ENCODE results near the gene TMTC2. TPM values are rescaled to one million over a fixed set of nuclear protein-coding genes. Genes with fewer than 3 reads are reported as not detected.

TMTC2 gene
- polyA plus RNA-seq, 3 donors, result 36.4 to 41.4 (median 37.4) TPM

- no peak for DNase-seq (ENCODE audit: extremely low read depth in 1 of 11, low read depth in 9 of 11, low spot score in 4 of 11)
Observed at GRCh38 chr12:83172866-83173649, 486.4 kb downstream of the TMTC2 start.

DNA sequence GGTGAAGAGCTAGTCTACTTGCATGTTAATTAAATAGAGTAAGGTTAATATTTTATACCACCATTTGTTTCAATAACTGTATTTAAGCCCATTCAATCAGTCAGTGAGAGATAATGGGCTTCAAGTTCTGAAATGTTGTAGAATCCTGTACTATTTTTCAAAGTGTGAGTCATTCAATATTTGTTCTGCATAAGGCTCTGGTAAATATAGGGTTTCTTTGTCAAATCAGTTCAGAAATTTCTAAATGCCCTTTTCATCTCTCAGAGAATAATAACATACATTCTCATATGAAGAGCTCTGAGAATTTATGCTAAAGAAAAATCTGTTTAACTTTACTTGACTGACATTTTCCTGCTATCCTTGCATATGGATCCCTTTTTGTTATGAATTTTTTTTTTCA lies 493.3 kb downstream of the TMTC2 start:
- DNase-seq (ENCODE audit: extremely low read depth in 1 of 11, low read depth in 9 of 11, low spot score in 4 of 11), result no peak

- DNase-seq (ENCODE audit: extremely low read depth in 1 of 11, low read depth in 9 of 11, low spot score in 4 of 11), result no peak
Observed at GRCh38 chr12:83181074-83181473, 494.4 kb downstream of the TMTC2 start.

DNA sequence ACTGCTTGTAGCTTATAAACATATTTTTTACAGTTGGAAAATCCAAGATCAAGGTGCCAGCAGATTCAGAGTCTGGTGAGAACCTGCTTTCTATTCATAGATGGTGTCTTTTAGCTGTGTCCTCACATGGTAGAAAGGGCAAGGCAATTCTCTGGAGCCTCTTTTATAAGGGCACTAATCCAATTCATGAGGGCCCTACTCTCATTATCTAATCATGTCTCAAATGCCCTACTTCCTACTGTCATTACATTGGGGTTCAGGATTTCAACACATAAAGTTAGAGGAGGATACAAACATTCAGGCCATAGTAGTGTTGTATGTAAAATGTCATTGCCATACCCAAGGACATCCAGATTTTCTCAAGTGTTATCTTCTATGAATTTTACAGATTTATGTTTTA lies 496.4 kb downstream of the TMTC2 start:
- DNase-seq (ENCODE audit: extremely low read depth in 1 of 11, low read depth in 9 of 11, low spot score in 4 of 11), result no peak

All from renal cortex interstitium (tissue), 11 donors.